GM19328 (cell line): ENCODE measurements around the gene FCAR.
"Not testable (repeated sequence)": the region's sequence is repeated elsewhere in the genome, so short reads cannot be mapped to it uniquely, and the experiment has no call there.

ENCODE experiments used
- ATAC-seq: cut with Tn5 transposase; IDR thresholded peaks from one replicate; pipeline ENCODE4 v1.9.1; 2021; ENCODE audit warnings: mild to moderate bottlenecking, moderate library complexity; ENCODE audit not compliant: unreplicated experiment

Gene FCAR

DNA sequence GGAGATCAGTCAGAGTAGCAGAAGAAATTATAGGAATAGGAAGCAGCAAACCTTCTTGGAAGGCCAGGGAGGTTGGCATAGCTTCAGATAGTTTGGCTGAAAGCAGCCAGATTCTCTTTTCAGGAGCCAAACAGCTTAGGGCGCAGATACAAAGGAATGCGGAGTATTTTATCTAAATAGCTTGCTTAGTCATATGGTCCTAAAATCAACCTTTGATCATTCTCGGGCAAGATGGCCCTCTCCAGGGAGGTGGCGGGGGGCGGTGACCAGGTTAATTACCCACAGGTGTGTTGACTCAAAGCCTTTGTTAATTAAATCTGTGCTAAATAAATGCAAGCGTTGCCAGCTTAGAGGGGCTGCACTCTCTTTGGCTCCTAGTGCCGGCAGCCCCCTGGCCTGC lies 19.4 kb downstream of the FCAR start:
- no peak for ATAC-seq

DNA sequence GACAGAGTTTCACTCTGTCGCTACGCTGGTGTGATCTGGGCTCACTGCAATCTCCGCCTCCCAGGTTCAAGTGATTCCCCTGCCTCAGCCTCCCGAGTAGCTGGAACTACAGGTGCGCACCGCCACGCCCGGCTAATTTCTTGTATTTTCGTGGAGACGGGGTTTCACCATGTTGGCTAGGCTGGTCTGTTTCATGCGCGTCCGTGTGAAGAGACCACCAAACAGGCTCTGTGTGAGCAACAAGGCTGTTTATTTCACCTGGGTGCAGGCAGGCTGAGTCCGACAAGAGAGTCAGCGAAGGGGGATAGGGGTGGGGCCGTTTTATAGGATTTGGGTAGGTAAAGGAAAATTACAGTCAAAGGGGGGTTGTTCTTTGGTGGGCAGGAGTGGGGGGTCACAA lies 20.1 kb downstream of the FCAR start:
- not testable (repeated sequence) for ATAC-seq

GRCh38 chr19:54896036-54896435 lies 22.0 kb downstream of the FCAR start:
- ATAC-seq: no peak

DNA sequence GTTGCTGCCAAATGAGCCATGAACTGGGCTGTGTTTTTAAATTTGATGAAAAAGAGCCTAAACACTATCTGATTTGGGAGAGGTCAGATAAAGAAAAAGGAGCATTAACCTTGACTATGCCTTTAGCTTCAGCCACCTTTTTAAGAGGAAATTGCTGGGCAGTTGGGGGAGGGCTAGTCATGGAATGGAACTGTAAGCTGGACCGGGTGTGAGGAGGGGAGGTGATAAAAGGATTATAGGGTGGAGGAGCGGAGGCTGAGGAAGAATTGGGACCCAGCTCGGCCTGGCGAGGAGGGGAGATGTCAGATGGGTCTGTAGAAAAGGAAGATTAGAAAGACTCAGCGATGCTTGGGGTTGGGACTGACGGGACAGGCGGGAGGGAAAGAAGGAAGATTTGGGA lies 24.6 kb downstream of the FCAR start:
- not testable (repeated sequence) for ATAC-seq

- not testable (repeated sequence) for ATAC-seq
Observed at GRCh38 chr19:54899646-54900045, 25.6 kb downstream of the FCAR start.

GRCh38 chr19:54901153-54901552 lies 27.1 kb downstream of the FCAR start:
- not testable (repeated sequence) for ATAC-seq

DNA sequence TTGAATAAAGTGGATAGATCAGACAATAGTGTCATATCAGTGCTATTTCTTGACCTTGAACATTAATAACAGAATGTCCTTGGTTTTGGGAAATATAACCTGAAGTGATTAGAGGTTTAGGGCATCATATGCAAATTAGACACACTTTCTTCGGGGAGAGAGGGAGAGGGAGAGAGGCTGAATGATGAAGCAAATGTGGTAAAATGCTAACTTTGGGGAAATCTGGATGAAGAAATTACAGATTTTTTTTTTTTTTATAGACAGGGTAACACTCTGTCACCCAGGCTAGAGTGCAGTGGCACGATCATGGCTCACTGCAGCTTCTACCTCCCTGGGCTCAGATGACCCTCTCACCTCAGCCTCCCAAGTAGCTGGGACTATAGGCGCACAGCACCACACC lies 28.0 kb downstream of the FCAR start:
- ATAC-seq: no peak

DNA sequence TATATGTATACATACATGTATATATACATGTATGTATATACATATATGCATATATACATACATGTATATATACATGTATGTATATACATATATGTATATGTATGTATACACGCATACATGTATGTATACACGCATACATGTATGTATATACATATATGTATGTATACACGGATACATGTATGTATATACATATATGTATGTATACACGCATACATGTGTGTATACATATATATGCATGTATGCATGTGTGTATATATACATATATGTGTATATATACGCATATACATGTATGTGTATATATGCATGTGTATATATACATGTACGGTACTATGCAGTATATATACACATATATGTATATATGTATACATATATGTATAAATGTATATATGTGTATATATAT lies 29.3 kb downstream of the FCAR start:
- no peak for ATAC-seq

- not testable (repeated sequence) for ATAC-seq
Observed at GRCh38 chr19:54904261-54904660, 30.2 kb downstream of the FCAR start.

DNA sequence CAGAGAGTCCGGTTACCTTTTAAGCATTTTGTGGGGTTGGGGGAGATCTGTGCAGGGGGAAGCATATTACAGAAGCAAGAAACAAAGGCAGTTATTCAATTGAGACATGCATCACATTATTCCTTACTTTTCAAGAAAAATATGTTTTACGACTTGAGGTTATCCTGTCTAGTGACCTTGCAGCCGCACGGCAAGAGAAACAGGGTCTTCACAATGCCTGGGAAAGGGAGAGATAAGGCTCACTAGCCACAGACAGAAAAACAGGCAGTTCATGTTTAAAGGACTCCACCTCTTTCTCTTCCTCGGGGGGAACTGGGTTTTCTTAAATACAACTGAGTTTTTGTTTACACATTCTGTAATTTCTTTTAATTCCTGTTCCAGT lies 31.4 kb downstream of the FCAR start:
- ATAC-seq: no peak

- ATAC-seq: no peak
Observed at GRCh38 chr19:54905803-54906511, 31.9 kb downstream of the FCAR start, which contains the start of gene NCR1. TSS of gene NCR1 (plus strand) at chr19:54906148. CDS start at chr19:54906188, 40 bp downstream.

DNA sequence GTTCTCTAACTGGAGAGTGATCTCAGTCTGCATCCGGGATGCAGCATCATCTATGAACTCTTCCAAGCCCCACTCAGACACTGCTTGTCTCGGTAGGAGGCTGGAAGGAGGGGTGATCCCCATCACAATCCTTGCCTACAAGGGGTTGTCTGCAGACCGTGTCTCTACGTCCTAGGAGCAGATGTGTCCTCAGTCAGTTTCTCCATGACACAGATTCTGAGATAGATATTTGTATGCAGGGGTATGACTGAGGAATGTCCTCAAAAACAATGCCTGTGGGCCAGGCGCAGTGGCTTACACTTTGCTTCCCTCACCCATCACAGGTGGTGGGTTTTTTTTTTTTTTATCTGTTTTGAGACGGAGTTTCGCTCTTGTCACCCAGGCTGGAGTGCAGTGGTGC lies 32.8 kb downstream of the FCAR start:
- ATAC-seq: no peak

- not testable (repeated sequence) for ATAC-seq
Observed at GRCh38 chr19:54907899-54908298, 33.9 kb downstream of the FCAR start.

DNA sequence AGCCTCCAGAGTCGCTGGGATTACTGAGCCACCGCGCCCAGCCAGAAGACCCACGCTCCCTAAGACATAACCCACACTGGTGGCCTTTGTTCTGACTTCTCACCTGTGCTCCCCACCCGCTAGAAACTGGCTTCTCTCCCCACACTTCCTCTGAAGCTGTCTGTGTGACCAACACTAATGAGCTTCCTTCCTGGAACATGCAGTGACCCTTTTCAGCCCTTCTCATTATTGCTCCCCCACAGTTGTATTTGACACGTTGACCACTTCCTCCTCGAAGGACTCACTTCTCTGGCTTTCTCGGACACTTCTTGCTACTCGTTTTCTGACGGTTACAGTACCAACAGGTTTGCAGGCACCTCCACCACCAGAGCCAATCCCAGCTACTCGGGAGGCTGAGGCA lies 42.8 kb downstream of the FCAR start:
- no peak for ATAC-seq

GRCh38 chr19:54918499-54918898 lies 44.5 kb downstream of the FCAR start:
- no peak for ATAC-seq

- ATAC-seq: not testable (repeated sequence)
Observed at GRCh38 chr19:54919646-54920563, 45.9 kb downstream of the FCAR start.

- no peak for ATAC-seq
Observed at GRCh38 chr19:54921082-54921481, 47.0 kb downstream of the FCAR start.

DNA sequence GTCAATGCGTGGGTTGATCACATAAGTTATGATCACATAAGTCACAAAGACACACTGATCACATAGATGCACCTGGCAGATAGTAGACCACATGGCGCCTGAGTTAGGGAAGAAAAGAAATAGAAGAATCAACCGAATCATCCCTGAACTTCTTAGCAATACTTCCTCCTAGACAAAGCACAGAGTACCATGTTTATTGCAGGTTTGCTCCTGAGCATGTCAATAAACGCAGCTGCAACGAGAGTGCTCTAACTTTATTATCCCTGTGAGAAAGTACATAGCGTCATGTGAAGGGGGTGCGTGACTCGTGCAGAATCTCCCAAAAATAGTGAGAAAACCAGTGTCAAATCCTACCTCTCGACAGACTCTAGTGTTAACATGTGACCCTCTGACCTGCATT lies 49.2 kb downstream of the FCAR start:
- no peak for ATAC-seq

GRCh38 chr19:54928299-54928698 lies 54.3 kb downstream of the FCAR start:
- no peak for ATAC-seq

- no peak for ATAC-seq
Observed at GRCh38 chr19:54937926-54938325, 63.9 kb downstream of the FCAR start.

DNA sequence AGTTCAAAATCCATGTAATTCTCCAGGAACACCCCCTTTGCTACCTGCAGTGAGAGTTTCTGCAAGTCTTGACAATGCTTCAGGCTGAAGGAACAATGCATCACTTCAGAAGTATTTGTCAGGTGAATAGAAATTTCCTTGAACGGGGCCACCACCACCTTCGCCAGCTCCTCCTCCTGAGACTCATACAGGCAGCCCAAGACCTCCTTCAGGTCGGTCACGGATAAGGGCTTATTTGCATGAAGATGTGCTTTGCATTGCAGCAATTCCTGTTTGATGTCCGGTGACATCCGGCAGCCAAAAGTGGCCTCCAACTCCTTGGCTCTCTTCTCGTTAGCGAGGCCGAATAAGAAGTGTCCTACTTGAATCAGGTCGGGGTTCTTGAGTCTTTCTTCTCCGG lies 64.9 kb downstream of the FCAR start:
- ATAC-seq: no peak

- not testable (repeated sequence) for ATAC-seq
Observed at GRCh38 chr19:54939538-54939937, 65.5 kb downstream of the FCAR start.
